PFSK-1 (cell line): ENCODE data around the gene FBXW11.

Experiments
- REST ChIP-seq, 2 experiments: IDR thresholded peaks; 2 replicates each; pipeline versions ENCODE4 v1.6.1 to v1.8.0; 2011 to 2012; ENCODE audit warnings: low read depth in 2 of 2, low read length in 2 of 2, control low read depth in 1 of 2, inconsistent platforms in 1 of 2, mild to moderate bottlenecking in 1 of 2, moderate library complexity in 1 of 2; ENCODE audit not compliant: insufficient read depth in 1 of 2
- SIN3A ChIP-seq: IDR thresholded peaks from 2 replicates; pipeline ENCODE4 v1.6.1; 2012; ENCODE audit warnings: mild to moderate bottlenecking, low read length, moderate library complexity, borderline replicate concordance; ENCODE audit not compliant: insufficient read depth
- TAF1 ChIP-seq: IDR thresholded peaks from 2 replicates; pipeline ENCODE4 v1.6.1; 2012; ENCODE audit warnings: low read length, control low read depth, borderline replicate concordance; ENCODE audit not compliant: insufficient read depth

- TF ChIP-seq TAF1: no peak
- no peak for TF ChIP-seq SIN3A
- TF ChIP-seq REST (IDR thresholded peaks at IDR 0.05; ENCODE audit: insufficient read depth in 1 of 2, low read depth in 2 of 2, low read length in 2 of 2): no peak
These were observed 28.4 kb downstream of the FBXW11 start for GRCh38 chr5:171978016-171978415.
